T-helper 17 cell (primary cell): ENCODE data around the gene SRP54. TPM values are rescaled to one million over a fixed set of nuclear protein-coding genes. Genes with fewer than 3 reads are reported as not detected.
A peak's percentile ranks its signal among the peaks of the same experiment; 100 is the strongest.
"Not testable (repeated sequence)": the region's sequence is repeated elsewhere in the genome, so short reads cannot be mapped to it uniquely, and the experiment has no call there.

Experiments
- ATAC-seq: fragments of 150-1000 bp; cut with Tn5 transposase; 2 replicates; pipeline ENCODE4 v1.10.0; 2021; ENCODE audit warnings: mild to moderate bottlenecking, moderate library complexity
- DNase-seq, 3 donors: peaks; one replicate each; pipeline versions ENCODE4 v3.0.0 to v3.0.0-alpha.2; 2020 to 2021
- H3K9me3 ChIP-seq: one replicate; pipeline ENCODE4 v1.7.0; 2013; ENCODE audit warnings: low read length, mild to moderate bottlenecking; ENCODE audit not compliant: control insufficient read depth, poor library complexity, severe bottlenecking
- H3K27ac Mint-ChIP-seq: one replicate; pipeline ENCODE4 v1.8.0; 2022; ENCODE audit warnings: mild to moderate bottlenecking, moderate library complexity, mixed read lengths
- H3K27me3 Mint-ChIP-seq: one replicate; pipeline ENCODE4 v1.8.0; 2022; ENCODE audit warnings: mixed read lengths
- H3K36me3 Mint-ChIP-seq: one replicate; pipeline ENCODE4 v1.8.0; 2022; ENCODE audit warnings: low read depth, mixed read lengths
- H3K4me1 Mint-ChIP-seq: one replicate; pipeline ENCODE4 v1.8.0; 2022; ENCODE audit warnings: mild to moderate bottlenecking, mixed read lengths
- H3K4me3 Mint-ChIP-seq: one replicate; pipeline ENCODE4 v1.8.0; 2022; ENCODE audit warnings: mild to moderate bottlenecking, moderate library complexity, mixed read lengths
- total RNA-seq, 4 donors: library from RNA in 2 of 4; stranded (reverse) in 2 of 4; gene quantifications; one replicate each; pipeline ENCODE4 v1.2.3 and lab custom pipeline; 2022 to 2026

Gene SRP54
- total RNA-seq (10 to 100 TPM; 35.0 to 37.9 TPM), total RNA-seq (lab: John Stamatoyannopoulos, UW) (53.4 to 94.7 reads per million in 2 donors)

GRCh38 chr14:34982421-34983147 is at the start of gene SRP54:
SRP54 (plus strand) TSS chr14:34982992; CDS start chr14:34996710, 13,718 bp downstream.
- H3K36me3 Mint-ChIP-seq = peaks cover 4% of the 10 kb centered on the region
- peaks cover 12% of the 10 kb centered on the region for H3K4me1 Mint-ChIP-seq
- no peaks in the 10 kb centered on the region for H3K27me3 Mint-ChIP-seq
- H3K4me3 Mint-ChIP-seq = no peak within 1 kb of the TSS
- no peaks in the 10 kb centered on the region for H3K9me3 ChIP-seq
- peak; percentile 94 for ATAC-seq
- peak; percentile 99 to 100 (median 99) for DNase-seq
- H3K27ac Mint-ChIP-seq = no peak within 1 kb of the TSS

- no peaks in the 10 kb centered on the region for H3K9me3 ChIP-seq
- Mint-ChIP-seq H3K27ac (peak overlapping the region; percentile 74), H3K36me3 (no peaks in the 10 kb centered on the region), H3K4me3 (no peak overlapping the region), H3K4me1 (peaks cover 18% of the 10 kb centered on the region), H3K27me3 (no peaks in the 10 kb centered on the region)
- DNase-seq (no peak), ATAC-seq (no peak)
Measured at GRCh38 chr14:34933301-34933700, 49.5 kb upstream of the SRP54 start.

GRCh38 chr14:34935488-34935887 is 47.3 kb upstream of the SRP54 start:
- H3K9me3 ChIP-seq = no peaks in the 10 kb centered on the region
- Mint-ChIP-seq H3K36me3 (no peaks in the 10 kb centered on the region), H3K4me1 (peaks cover 8% of the 10 kb centered on the region), H3K27me3 (no peaks in the 10 kb centered on the region), H3K27ac (peak overlapping the region; percentile 2), H3K4me3 (no peak overlapping the region)
- DNase-seq (no peak), ATAC-seq (no peak)

- Mint-ChIP-seq H3K36me3 (peaks cover 2% of the 10 kb centered on the region), H3K27ac (no peak overlapping the region), H3K4me3 (no peak overlapping the region), H3K4me1 (no peaks in the 10 kb centered on the region), H3K27me3 (no peaks in the 10 kb centered on the region)
- no peaks in the 10 kb centered on the region for H3K9me3 ChIP-seq
- DNase-seq (no peak), ATAC-seq (no peak)
Measured at GRCh38 chr14:34937442-34937841, 45.4 kb upstream of the SRP54 start.

GRCh38 chr14:34937876-34938275 is 44.9 kb upstream of the SRP54 start:
- H3K4me1 Mint-ChIP-seq = no peaks in the 10 kb centered on the region
- DNase-seq (no peak), ATAC-seq (no peak)
- peaks cover 2% of the 10 kb centered on the region for H3K36me3 Mint-ChIP-seq
- H3K4me3 Mint-ChIP-seq = no peak overlapping the region
- H3K27ac Mint-ChIP-seq = no peak overlapping the region
- H3K9me3 ChIP-seq = no peaks in the 10 kb centered on the region
- H3K27me3 Mint-ChIP-seq = no peaks in the 10 kb centered on the region

- H3K4me3 Mint-ChIP-seq = no peak overlapping the region
- no peak for DNase-seq
- H3K4me1 Mint-ChIP-seq = peaks cover 2% of the 10 kb centered on the region
- no peak for ATAC-seq
- H3K36me3 Mint-ChIP-seq = peaks cover 5% of the 10 kb centered on the region
- no peaks in the 10 kb centered on the region for H3K9me3 ChIP-seq
- no peak overlapping the region for H3K27ac Mint-ChIP-seq
- no peaks in the 10 kb centered on the region for H3K27me3 Mint-ChIP-seq
Measured at GRCh38 chr14:34943506-34943905, 39.3 kb upstream of the SRP54 start.

- H3K27ac Mint-ChIP-seq = no peak overlapping the region
- H3K4me3 Mint-ChIP-seq = no peak overlapping the region
- H3K36me3 Mint-ChIP-seq = peaks cover 7% of the 10 kb centered on the region
- peaks cover 2% of the 10 kb centered on the region for H3K4me1 Mint-ChIP-seq
- no peaks in the 10 kb centered on the region for H3K27me3 Mint-ChIP-seq
- ATAC-seq (no peak), DNase-seq (no peak)
- no peaks in the 10 kb centered on the region for H3K9me3 ChIP-seq
Measured at GRCh38 chr14:34944744-34945143, 38.0 kb upstream of the SRP54 start.

GRCh38 chr14:34946699-34947098 is 36.1 kb upstream of the SRP54 start:
- no peak for DNase-seq
- no peaks in the 10 kb centered on the region for H3K27me3 Mint-ChIP-seq
- peaks cover 7% of the 10 kb centered on the region for H3K36me3 Mint-ChIP-seq
- peak overlapping the region; percentile 67 for H3K27ac Mint-ChIP-seq
- no peak overlapping the region for H3K4me3 Mint-ChIP-seq
- no peaks in the 10 kb centered on the region for H3K9me3 ChIP-seq
- ATAC-seq = no peak
- H3K4me1 Mint-ChIP-seq = peaks cover 2% of the 10 kb centered on the region

- ATAC-seq (no peak), DNase-seq (no peak)
- Mint-ChIP-seq H3K4me3 (no peak overlapping the region), H3K27ac (no peak overlapping the region), H3K36me3 (peaks cover 2% of the 10 kb centered on the region), H3K4me1 (peaks cover 2% of the 10 kb centered on the region), H3K27me3 (no peaks in the 10 kb centered on the region)
- no peaks in the 10 kb centered on the region for H3K9me3 ChIP-seq
Measured at GRCh38 chr14:34951286-34951685, 31.5 kb upstream of the SRP54 start.

- no peak overlapping the region for H3K4me3 Mint-ChIP-seq
- H3K9me3 ChIP-seq = no peaks in the 10 kb centered on the region
- H3K36me3 Mint-ChIP-seq = peaks cover 12% of the 10 kb centered on the region
Measured at GRCh38 chr14:34956931-34957330, 25.9 kb upstream of the SRP54 start.

GRCh38 chr14:34957771-34958286 is 25.0 kb upstream of the SRP54 start:
- no peak overlapping the region for H3K27ac Mint-ChIP-seq
- peaks cover 4% of the 10 kb centered on the region for H3K4me1 Mint-ChIP-seq
- no peak for ATAC-seq
- no peak for DNase-seq
- H3K9me3 ChIP-seq = no peaks in the 10 kb centered on the region
- no peak overlapping the region for H3K4me3 Mint-ChIP-seq
- no peaks in the 10 kb centered on the region for H3K27me3 Mint-ChIP-seq
- peaks cover 12% of the 10 kb centered on the region for H3K36me3 Mint-ChIP-seq

More at GRCh38 chr14:34956931-34957330, 25.9 kb upstream of the SRP54 start:
- no peak for ATAC-seq
- H3K4me1 Mint-ChIP-seq = peaks cover 4% of the 10 kb centered on the region
- DNase-seq = no peak
- no peak overlapping the region for H3K27ac Mint-ChIP-seq
- H3K27me3 Mint-ChIP-seq = no peaks in the 10 kb centered on the region

GRCh38 chr14:34962106-34962505 is 20.7 kb upstream of the SRP54 start:
- H3K36me3 Mint-ChIP-seq = peaks cover 12% of the 10 kb centered on the region
- not testable (repeated sequence) for H3K27ac Mint-ChIP-seq, ATAC-seq, H3K9me3 ChIP-seq, DNase-seq, H3K4me1 Mint-ChIP-seq, H3K4me3 Mint-ChIP-seq, H3K27me3 Mint-ChIP-seq

GRCh38 chr14:34964977-34965764 is 17.6 kb upstream of the SRP54 start:
- peak overlapping the region; percentile 89 for H3K27ac Mint-ChIP-seq
- no peaks in the 10 kb centered on the region for H3K9me3 ChIP-seq

More at GRCh38 chr14:34964977-34965764, 17.6 kb upstream of the SRP54 start:
- peaks cover 2% of the 10 kb centered on the region for H3K36me3 Mint-ChIP-seq
- ATAC-seq (no peak), DNase-seq (no peak)
- H3K4me3 Mint-ChIP-seq = no peak overlapping the region
- no peaks in the 10 kb centered on the region for H3K27me3 Mint-ChIP-seq
- H3K4me1 Mint-ChIP-seq = peaks cover 5% of the 10 kb centered on the region
